ENCODE results near the gene ALMS1. TPM values are rescaled to one million over a fixed set of nuclear protein-coding genes. Genes with fewer than 3 reads are reported as not detected.

Gene ALMS1, protein sequence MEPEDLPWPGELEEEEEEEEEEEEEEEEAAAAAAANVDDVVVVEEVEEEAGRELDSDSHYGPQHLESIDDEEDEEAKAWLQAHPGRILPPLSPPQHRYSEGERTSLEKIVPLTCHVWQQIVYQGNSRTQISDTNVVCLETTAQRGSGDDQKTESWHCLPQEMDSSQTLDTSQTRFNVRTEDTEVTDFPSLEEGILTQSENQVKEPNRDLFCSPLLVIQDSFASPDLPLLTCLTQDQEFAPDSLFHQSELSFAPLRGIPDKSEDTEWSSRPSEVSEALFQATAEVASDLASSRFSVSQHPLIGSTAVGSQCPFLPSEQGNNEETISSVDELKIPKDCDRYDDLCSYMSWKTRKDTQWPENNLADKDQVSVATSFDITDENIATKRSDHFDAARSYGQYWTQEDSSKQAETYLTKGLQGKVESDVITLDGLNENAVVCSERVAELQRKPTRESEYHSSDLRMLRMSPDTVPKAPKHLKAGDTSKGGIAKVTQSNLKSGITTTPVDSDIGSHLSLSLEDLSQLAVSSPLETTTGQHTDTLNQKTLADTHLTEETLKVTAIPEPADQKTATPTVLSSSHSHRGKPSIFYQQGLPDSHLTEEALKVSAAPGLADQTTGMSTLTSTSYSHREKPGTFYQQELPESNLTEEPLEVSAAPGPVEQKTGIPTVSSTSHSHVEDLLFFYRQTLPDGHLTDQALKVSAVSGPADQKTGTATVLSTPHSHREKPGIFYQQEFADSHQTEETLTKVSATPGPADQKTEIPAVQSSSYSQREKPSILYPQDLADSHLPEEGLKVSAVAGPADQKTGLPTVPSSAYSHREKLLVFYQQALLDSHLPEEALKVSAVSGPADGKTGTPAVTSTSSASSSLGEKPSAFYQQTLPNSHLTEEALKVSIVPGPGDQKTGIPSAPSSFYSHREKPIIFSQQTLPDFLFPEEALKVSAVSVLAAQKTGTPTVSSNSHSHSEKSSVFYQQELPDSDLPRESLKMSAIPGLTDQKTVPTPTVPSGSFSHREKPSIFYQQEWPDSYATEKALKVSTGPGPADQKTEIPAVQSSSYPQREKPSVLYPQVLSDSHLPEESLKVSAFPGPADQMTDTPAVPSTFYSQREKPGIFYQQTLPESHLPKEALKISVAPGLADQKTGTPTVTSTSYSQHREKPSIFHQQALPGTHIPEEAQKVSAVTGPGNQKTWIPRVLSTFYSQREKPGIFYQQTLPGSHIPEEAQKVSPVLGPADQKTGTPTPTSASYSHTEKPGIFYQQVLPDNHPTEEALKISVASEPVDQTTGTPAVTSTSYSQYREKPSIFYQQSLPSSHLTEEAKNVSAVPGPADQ (N-terminal part only)
- total RNA-seq (2014; rRNA removed) (27.6 and 32.6 TPM in 2 replicates), Bru-seq, nascent RNA (percentile 65 among the genes with signal in this experiment), BruChase-seq, experiment 1, labeled RNA remaining after a 6-hour chase (percentile 61 among the genes with signal in this experiment), BruChase-seq, experiment 2, labeled RNA remaining after a 2-hour chase (percentile 64 among the genes with signal in this experiment)
- long read RNA-seq, partial matches to known transcripts, result 2 of 5 reads
- long read RNA-seq, other reads (novel, unspliced or antisense), result 3 of 5 reads

DNA sequence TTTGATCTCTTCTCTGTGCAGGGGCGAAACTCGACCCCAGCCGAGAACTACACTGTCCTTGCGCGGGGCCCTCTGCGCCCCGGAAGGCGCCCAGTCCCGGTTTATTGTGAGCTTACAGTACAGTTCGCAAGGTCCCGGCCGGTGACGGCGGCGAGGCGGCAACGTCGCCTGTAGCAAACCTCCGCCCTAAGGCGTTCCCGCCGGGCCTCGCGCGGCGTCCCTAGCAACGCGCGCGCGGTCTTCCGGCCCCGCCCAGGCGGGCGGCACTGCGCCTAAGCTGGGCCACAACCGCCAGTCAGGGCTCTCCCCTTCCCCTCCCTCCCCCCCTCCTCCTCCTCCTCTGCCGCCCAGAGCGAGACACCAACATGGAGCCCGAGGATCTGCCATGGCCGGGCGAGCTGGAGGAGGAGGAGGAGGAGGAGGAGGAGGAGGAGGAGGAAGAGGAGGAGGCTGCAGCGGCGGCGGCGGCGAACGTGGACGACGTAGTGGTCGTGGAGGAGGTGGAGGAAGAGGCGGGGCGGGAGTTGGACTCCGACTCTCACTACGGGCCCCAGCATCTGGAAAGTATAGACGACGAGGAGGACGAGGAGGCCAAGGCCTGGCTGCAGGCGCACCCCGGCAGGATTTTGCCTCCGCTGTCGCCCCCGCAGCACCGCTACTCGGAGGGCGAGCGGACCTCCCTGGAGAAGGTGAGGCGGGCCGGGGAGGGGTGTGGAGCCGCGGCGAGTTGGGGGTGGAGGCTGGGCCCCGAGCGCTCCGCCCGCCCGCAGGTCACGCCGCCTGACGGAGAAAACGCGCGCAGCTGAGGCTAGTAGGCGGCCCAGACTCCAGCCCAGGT is at the start of gene ALMS1:
ALMS1 (plus strand) TSS at position 333 of the 838 bp plus-strand sequence; CDS start at position 366, 33 bp downstream.
- H3K27ac ChIP-seq (ENCODE audit: low read length), result peak within 1 kb of the TSS; percentile 60
- BruUV-seq (replicated peaks), result no TSS peak
- H3K9me3 ChIP-seq (ENCODE audit: low read length), result no peaks in the 10 kb centered on the region
- H3K4me3 ChIP-seq (ENCODE audit: low read length), result peak within 1 kb of the TSS; percentile 93
- ATAC-seq (peak; percentile 89), DNase-seq (peak; percentile 94)
- intact Hi-C loops (cut with micrococcal nuclease), result no loop called here
- ChIA-PET CTCF (no interaction called here), POLR2A (ENCODE audit: unreplicated experiment) (interaction anchor here (0.5 to 1.0 kb wide), 5 partner anchors 10 to 1270 kb away, joined by 3 to 7 read pairs (median 3); no protein-coding TSS in a partner anchor)
- H3K36me3 ChIP-seq (ENCODE audit: low read depth, low read length), result no peaks in the 10 kb centered on the region
- no peaks in the 10 kb centered on the region for H3F3A ChIP-seq (ENCODE audit: low read length, unreplicated experiment)
- peaks cover 41% of the 10 kb centered on the region for H3K79me2 ChIP-seq (ENCODE audit: low read length)
- peak within 1 kb of the TSS; percentile 93 for H2AFZ ChIP-seq (ENCODE audit: low read length)
- no peaks in the 10 kb centered on the region for H3K9me2 ChIP-seq (replicated peaks; ENCODE audit: low read length)
- H3K9ac ChIP-seq (ENCODE audit: low read length), result peak within 1 kb of the TSS; percentile 85
- 0 out of 2 replicates have a peak, but pooled peaks cover 6% of the 10 kb centered on the region for H4K20me1 ChIP-seq (ENCODE audit: low read length)
- TF ChIP-seq EZH2 (IDR thresholded peaks at IDR 0.05; ENCODE audit: low read length, unreplicated experiment) (no peak), EZH2phosphoT487 (IDR thresholded peaks at IDR 0.05; ENCODE audit: borderline replicate concordance, low read length) (no peak), CTCF (conservative IDR thresholded peaks at IDR 0.05; ENCODE audit: low read depth, low read length) (no peak)
- H3K4me2 ChIP-seq (ENCODE audit: low read length), result peak within 1 kb of the TSS; percentile 85
- H3K27me3 ChIP-seq (ENCODE audit: low read length), result peaks cover 21% of the 10 kb centered on the region
- peaks cover 15% of the 10 kb centered on the region; the same call in 1 of the 2 replicates for H3K4me1 ChIP-seq (ENCODE audit: insufficient read depth, low read length)

DNA sequence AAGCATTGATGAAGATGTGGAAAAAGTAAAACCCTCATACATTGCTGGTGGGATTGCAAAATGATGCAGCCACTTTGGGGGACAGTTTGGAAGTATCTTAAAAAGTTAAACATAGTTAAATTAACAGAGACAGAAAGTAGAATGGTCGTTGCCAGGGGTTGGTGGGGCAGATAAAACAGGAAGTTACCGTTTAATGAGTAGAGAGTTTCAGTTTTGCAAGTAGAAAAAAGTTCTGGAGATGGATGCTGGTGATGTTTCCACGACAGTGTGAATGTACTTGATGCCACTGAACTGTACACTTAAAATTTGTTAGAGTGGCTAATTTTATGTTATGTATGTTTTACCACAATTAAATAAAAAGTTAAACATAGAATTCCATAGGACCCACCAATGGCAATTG is 47.8 kb upstream of the ALMS1 start:
- no peaks in the 10 kb centered on the region for H3K4me1 ChIP-seq (ENCODE audit: insufficient read depth, low read length)
- no peak overlapping the region for H3K9ac ChIP-seq (ENCODE audit: low read length)
- H3K4me3 ChIP-seq (ENCODE audit: low read length), result no peak overlapping the region
- no peaks in the 10 kb centered on the region for H3K9me2 ChIP-seq (replicated peaks; ENCODE audit: low read length)
- H3K27ac ChIP-seq (ENCODE audit: low read length), result no peak overlapping the region
- no peaks in the 10 kb centered on the region for H3K9me3 ChIP-seq (ENCODE audit: low read length)
- H3F3A ChIP-seq (ENCODE audit: low read length, unreplicated experiment), result no peaks in the 10 kb centered on the region
- H4K20me1 ChIP-seq (ENCODE audit: low read length), result no peaks in the 10 kb centered on the region
- H3K36me3 ChIP-seq (ENCODE audit: low read depth, low read length), result no peaks in the 10 kb centered on the region
- DNase-seq (no peak), ATAC-seq (no peak)
- ChIA-PET CTCF (no interaction called here), POLR2A (ENCODE audit: unreplicated experiment) (no interaction called here)
- no TSS peak for BruUV-seq (replicated peaks)
- no peak overlapping the region for H2AFZ ChIP-seq (ENCODE audit: low read length)
- H3K27me3 ChIP-seq (ENCODE audit: low read length), result peaks cover 52% of the 10 kb centered on the region
- intact Hi-C loops (cut with micrococcal nuclease), result no loop called here
- H3K79me2 ChIP-seq (ENCODE audit: low read length), result no peaks in the 10 kb centered on the region
- H3K4me2 ChIP-seq (ENCODE audit: low read length), result no peak overlapping the region
- TF ChIP-seq EZH2phosphoT487 (IDR thresholded peaks at IDR 0.05; ENCODE audit: borderline replicate concordance, low read length) (no peak), CTCF (conservative IDR thresholded peaks at IDR 0.05; ENCODE audit: low read depth, low read length) (no peak), EZH2 (IDR thresholded peaks at IDR 0.05; ENCODE audit: low read length, unreplicated experiment) (no peak)

All from PC-3 (cell line).